Activated CD4-positive, alpha-beta T cell treated with anti-CD3 and anti-CD28 coated beads for 36 hours (primary cell): Measurements from ENCODE around the gene IL6R. TPM values are rescaled to one million over a fixed set of nuclear protein-coding genes. Genes with fewer than 3 reads are reported as not detected.
"Not testable (repeated sequence)": the region's sequence is repeated elsewhere in the genome, so short reads cannot be mapped to it uniquely, and the experiment has no call there.

Source experiments
- ATAC-seq: fragments of 200-7000 bp; cut with Tn5 transposase; one replicate; pipeline ENCODE4 v1.10.0; 2021; ENCODE audit warnings: mild to moderate bottlenecking, moderate library complexity
- CTCF ChIA-PET: fragments of 350-600 bp; sonication (Branson Sonifier 250); formaldehyde crosslinking; loops from one replicate; lab custom pipeline; 2021; ENCODE audit warnings: antibody characterized with exemption; lab: Charles Lee
- POLR2A ChIA-PET: fragments of 350-600 bp; sonication (Branson Sonifier 250); formaldehyde crosslinking; loops from one replicate; lab custom pipeline; 2021; ENCODE audit warnings: antibody characterized with exemption, inconsistent platforms; lab: Charles Lee
- DNase-seq: peaks from one replicate; pipeline ENCODE4 v3.0.0-alpha.2; 2020
- H3K27ac Mint-ChIP-seq: one replicate; pipeline ENCODE4 v1.8.0; 2021; ENCODE audit warnings: mixed read lengths
- H3K27me3 Mint-ChIP-seq: one replicate; pipeline ENCODE4 v1.8.0; 2021; ENCODE audit warnings: mixed read lengths
- H3K36me3 Mint-ChIP-seq: one replicate; pipeline ENCODE4 v1.8.0; 2021; ENCODE audit warnings: low read depth, mixed read lengths
- H3K4me1 Mint-ChIP-seq: one replicate; pipeline ENCODE4 v1.8.0; 2021; ENCODE audit warnings: mixed read lengths
- H3K4me3 Mint-ChIP-seq: one replicate; pipeline ENCODE4 v1.8.0; 2021; ENCODE audit warnings: mild to moderate bottlenecking, moderate library complexity, mixed read lengths
- H3K9me3 Mint-ChIP-seq: one replicate; pipeline ENCODE4 v1.8.0; 2021; ENCODE audit warnings: low read depth, mixed read lengths
- intact Hi-C, 2 experiments: fragments of 100-400 bp; cut with DNase I in 1 of 2; cut with micrococcal nuclease in 1 of 2; formaldehyde crosslinking; loops; one replicate each; pipeline versions ENCODE4 v1.14.2 to v1.15.1; 2022 to 2024; cut with DNase I, micrococcal nuclease
- total RNA-seq, 2 experiments: library from RNA; stranded (reverse); gene quantifications; one replicate each; pipeline ENCODE4 v1.2.3, GENCODE V29; 2021

Gene IL6R
- total RNA-seq: 10 to 100 TPM; 13.1 to 14.0 TPM

DNA sequence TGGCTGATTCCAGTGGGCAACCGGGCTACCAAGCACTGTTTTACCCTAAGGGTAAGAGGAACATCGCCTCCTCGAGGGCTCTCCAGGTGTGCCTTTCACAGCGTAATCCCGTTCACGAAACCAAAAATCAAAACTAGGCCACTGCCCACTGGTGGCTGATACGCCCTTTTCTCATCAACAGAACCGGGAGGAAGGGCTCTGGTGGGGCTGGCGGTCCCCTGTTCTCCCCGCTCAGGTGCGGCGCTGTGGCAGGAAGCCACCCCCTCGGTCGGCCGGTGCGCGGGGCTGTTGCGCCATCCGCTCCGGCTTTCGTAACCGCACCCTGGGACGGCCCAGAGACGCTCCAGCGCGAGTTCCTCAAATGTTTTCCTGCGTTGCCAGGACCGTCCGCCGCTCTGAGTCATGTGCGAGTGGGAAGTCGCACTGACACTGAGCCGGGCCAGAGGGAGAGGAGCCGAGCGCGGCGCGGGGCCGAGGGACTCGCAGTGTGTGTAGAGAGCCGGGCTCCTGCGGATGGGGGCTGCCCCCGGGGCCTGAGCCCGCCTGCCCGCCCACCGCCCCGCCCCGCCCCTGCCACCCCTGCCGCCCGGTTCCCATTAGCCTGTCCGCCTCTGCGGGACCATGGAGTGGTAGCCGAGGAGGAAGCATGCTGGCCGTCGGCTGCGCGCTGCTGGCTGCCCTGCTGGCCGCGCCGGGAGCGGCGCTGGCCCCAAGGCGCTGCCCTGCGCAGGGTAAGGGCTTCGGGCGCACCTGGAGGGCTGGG, at the start of gene IL6R:
Gene IL6R (plus strand): TSS at position 360 of the 763 bp plus-strand sequence. CDS start 287 bp downstream, at position 647.
- Mint-ChIP-seq H3K9me3 (no peaks in the 10 kb centered on the region), H3K27me3 (no peaks in the 10 kb centered on the region), H3K36me3 (no peaks in the 10 kb centered on the region), H3K27ac (peak within 1 kb of the TSS; percentile 95), H3K4me1 (peaks cover 78% of the 10 kb centered on the region), H3K4me3 (peak within 1 kb of the TSS; percentile 83)
- ChIA-PET CTCF (interaction anchor here (0.5 to 3.6 kb wide), 11 partner anchors 14 to 725 kb away, joined by 3 to 20 read pairs (median 4); no protein-coding TSS in a partner anchor), POLR2A (interaction anchor here (0.8 kb wide), 1 partner anchor 15 kb away, joined by 3 read pairs; no protein-coding TSS in a partner anchor)
- DNase-seq (peak; percentile 85), ATAC-seq (peak; percentile 35)
- intact Hi-C loops: loop anchor here (1.0 to 5.0 kb wide), 4 partner anchors 19 to 202 kb away; partner anchors contain the start of gene ADAR (in 1 of the 2)

DNA sequence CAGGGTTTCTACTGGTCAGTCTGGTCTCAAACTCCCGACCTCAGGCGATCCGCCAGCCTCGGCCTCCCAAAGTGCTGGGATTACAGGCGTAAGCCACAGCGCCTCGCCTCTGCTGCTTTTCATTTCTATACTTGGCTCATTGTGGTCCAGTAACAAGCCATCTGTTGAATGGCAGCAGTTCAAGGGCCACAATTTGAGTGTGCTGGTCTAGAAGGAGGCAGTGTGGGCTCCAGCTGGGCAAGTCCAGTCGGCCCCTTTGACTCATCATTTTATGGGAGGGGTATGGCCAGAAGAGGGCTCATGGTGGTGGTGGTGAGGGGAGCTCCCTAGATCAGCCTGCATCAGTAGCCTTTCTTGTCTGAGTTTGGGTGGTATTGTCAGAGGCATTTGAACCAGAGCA, 46.6 kb upstream of the IL6R start:
- no peaks in the 10 kb centered on the region for H3K36me3 Mint-ChIP-seq
- H3K27me3 Mint-ChIP-seq: no peaks in the 10 kb centered on the region
- H3K9me3 Mint-ChIP-seq: no peaks in the 10 kb centered on the region
- no peak for DNase-seq
- peaks cover 14% of the 10 kb centered on the region for H3K4me1 Mint-ChIP-seq
- H3K27ac Mint-ChIP-seq: no peak overlapping the region
- CTCF ChIA-PET: no interaction called here
- ATAC-seq: no peak
- intact Hi-C loops: loop anchor here (10.0 kb wide), 1 partner anchor 186 kb away; no protein-coding TSS in a partner anchor
- no peak overlapping the region for H3K4me3 Mint-ChIP-seq
- POLR2A ChIA-PET: no interaction called here

- H3K4me3 Mint-ChIP-seq: no peak overlapping the region
- H3K27me3 Mint-ChIP-seq: no peaks in the 10 kb centered on the region
- H3K9me3 Mint-ChIP-seq: no peaks in the 10 kb centered on the region
- intact Hi-C loops: no loop called here
- H3K4me1 Mint-ChIP-seq: peaks cover 2% of the 10 kb centered on the region
- no peaks in the 10 kb centered on the region for H3K36me3 Mint-ChIP-seq
- ChIA-PET CTCF (no interaction called here), POLR2A (no interaction called here)
- DNase-seq (no peak), ATAC-seq (no peak)
- H3K27ac Mint-ChIP-seq: no peak overlapping the region
Measured at GRCh38 chr1:154360288-154360687, 44.9 kb upstream of the IL6R start.

- H3K27ac Mint-ChIP-seq, intact Hi-C loops, H3K4me3 Mint-ChIP-seq, ATAC-seq, DNase-seq, H3K4me1 Mint-ChIP-seq, H3K27me3 Mint-ChIP-seq, H3K36me3 Mint-ChIP-seq, H3K9me3 Mint-ChIP-seq: not testable (repeated sequence)
- CTCF ChIA-PET: interaction anchor here (0.6 to 1.0 kb wide), 3 partner anchors 8 to 195 kb away, joined by 3 to 4 read pairs (median 4); no protein-coding TSS in a partner anchor
- POLR2A ChIA-PET: interaction anchor here (1.4 kb wide), 1 partner anchor 9 kb away, joined by 3 read pairs; no protein-coding TSS in a partner anchor
Measured at GRCh38 chr1:154360881-154361280, 44.3 kb upstream of the IL6R start.

- Mint-ChIP-seq H3K27me3 (no peaks in the 10 kb centered on the region), H3K27ac (no peak overlapping the region), H3K4me3 (no peak overlapping the region), H3K4me1 (peaks cover 5% of the 10 kb centered on the region), H3K36me3 (no peaks in the 10 kb centered on the region), H3K9me3 (no peaks in the 10 kb centered on the region)
- DNase-seq (no peak), ATAC-seq (no peak)
- ChIA-PET POLR2A (interaction anchor here (1.4 kb wide), 1 partner anchor 9 kb away, joined by 3 read pairs; no protein-coding TSS in a partner anchor), CTCF (interaction anchor here (0.6 to 1.1 kb wide), 4 partner anchors 8 to 196 kb away, joined by 3 to 4 read pairs (median 4); no protein-coding TSS in a partner anchor)
- intact Hi-C loops: no loop called here
Measured at GRCh38 chr1:154361357-154361756, 43.8 kb upstream of the IL6R start.

GRCh38 chr1:154371436-154371835, 33.7 kb upstream of the IL6R start:
- POLR2A ChIA-PET: no interaction called here
- Mint-ChIP-seq H3K4me1 (peaks cover 11% of the 10 kb centered on the region), H3K4me3 (no peak overlapping the region), H3K9me3 (no peaks in the 10 kb centered on the region), H3K27me3 (no peaks in the 10 kb centered on the region), H3K36me3 (no peaks in the 10 kb centered on the region), H3K27ac (no peak overlapping the region)
- CTCF ChIA-PET: interaction anchor here (0.8 to 1.0 kb wide), 3 partner anchors 18 to 45 kb away, joined by 3 to 4 read pairs (median 3); no protein-coding TSS in a partner anchor
- ATAC-seq: no peak
- intact Hi-C loops: no loop called here
- no peak for DNase-seq

DNA sequence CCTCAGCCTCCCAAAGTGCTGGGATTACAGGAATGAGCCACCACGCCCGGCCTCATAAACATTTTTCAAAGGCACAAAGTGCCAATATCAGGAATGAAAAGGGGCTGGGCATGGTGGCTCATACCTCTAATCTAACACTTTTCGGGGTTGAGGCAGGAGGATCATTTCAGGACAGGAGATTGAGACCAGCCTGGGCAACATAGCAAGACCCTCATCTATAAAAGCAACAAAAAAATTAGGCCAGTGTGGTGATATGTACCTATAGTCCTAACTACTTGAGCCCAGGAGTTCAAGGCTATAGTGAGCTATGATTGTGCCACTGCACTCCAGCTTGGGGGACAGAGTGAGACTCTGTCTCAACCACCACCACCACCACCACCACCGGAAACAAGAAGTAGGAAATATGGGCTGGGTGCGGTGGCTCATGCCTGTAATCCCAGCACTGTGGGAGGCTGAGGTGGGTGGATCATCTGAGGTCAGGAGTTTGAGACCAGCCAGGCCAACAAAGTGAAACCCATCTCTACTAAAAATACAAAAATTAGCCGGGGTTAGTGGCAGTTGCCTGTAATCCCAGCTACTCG, 31.3 kb upstream of the IL6R start:
- ATAC-seq (peak; percentile 58), DNase-seq (peak; percentile 53)
- CTCF ChIA-PET: interaction anchor here (0.6 to 1.1 kb wide), 3 partner anchors 26 to 71 kb away, joined by 3 to 4 read pairs (median 3); no protein-coding TSS in a partner anchor
- H3K36me3 Mint-ChIP-seq, H3K4me3 Mint-ChIP-seq, H3K9me3 Mint-ChIP-seq, intact Hi-C loops, H3K27ac Mint-ChIP-seq, H3K27me3 Mint-ChIP-seq: not testable (repeated sequence)
- peaks cover 11% of the 10 kb centered on the region for H3K4me1 Mint-ChIP-seq
- POLR2A ChIA-PET: interaction anchor here (0.6 kb wide), 1 partner anchor 34 kb away, joined by 4 read pairs; no protein-coding TSS in a partner anchor

DNA sequence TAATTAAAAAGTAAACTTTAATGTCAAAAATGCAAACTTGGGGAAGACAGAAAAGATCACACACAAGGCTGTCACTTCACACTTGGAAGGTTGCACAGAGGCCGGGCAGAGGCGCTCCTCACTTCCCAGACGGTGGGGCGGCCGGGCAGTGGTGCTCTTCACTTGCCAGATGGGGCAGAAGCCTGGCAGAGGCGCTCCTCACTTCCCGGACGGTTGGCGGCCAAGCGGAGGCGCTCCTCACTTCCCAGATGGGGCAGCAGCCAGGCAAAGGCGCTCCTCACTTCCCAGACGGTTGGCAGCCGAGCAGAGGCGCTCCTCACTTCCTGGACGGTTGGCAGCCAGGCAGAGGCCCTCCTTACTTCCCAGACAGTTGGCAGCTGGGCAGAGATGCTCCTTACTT, 25.8 kb upstream of the IL6R start:
- Mint-ChIP-seq H3K27me3 (no peaks in the 10 kb centered on the region), H3K4me1 (peaks cover 6% of the 10 kb centered on the region), H3K27ac (no peak overlapping the region), H3K36me3 (no peaks in the 10 kb centered on the region), H3K9me3 (no peaks in the 10 kb centered on the region), H3K4me3 (no peak overlapping the region)
- no peak for ATAC-seq
- ChIA-PET POLR2A (no interaction called here), CTCF (no interaction called here)
- intact Hi-C loops: no loop called here
- no peak for DNase-seq

DNA sequence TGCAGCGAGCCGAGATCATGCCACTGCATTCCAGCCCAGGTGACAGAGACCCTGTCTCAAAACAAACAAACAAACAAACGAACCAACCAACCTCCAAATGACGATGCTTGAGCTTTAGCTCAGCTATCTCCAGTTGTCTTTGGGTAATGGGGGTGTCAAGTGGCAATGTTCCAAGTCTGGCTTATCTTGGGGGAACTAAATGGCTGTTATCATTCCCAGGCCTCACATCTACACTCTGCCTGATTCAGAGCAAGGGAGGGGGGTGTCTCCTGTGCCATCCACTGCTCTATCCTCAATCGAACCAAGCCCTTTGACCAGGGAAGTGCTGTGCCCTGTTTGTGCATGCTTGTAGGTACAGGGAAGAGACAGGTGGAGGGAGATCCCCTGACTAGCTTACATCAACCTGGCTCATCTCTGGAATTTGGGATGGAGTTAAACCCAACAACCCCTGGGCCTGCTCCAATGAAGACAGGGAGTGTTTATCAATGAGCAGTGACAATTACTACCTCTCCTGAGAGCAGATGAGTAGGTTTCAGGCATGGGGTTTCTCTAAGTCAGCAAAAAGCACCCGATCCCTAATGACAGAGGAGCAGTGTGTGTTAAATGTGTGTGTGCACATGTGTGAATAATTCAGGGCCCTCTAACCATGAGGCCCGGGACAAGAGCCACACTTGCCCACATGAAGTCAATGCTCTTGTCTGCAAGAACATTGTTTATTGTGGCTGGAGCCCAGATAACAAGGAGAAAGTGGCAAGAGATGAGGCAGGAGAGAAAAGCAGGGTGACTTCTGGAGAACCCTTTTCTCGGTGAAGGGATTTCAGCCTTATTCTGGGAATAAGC, 20.3 kb upstream of the IL6R start:
- Mint-ChIP-seq H3K9me3 (no peaks in the 10 kb centered on the region), H3K27me3 (no peaks in the 10 kb centered on the region), H3K4me1 (peaks cover 31% of the 10 kb centered on the region), H3K4me3 (no peak overlapping the region), H3K27ac (peak overlapping the region; percentile 95), H3K36me3 (no peaks in the 10 kb centered on the region)
- intact Hi-C loops: no loop called here
- ATAC-seq (no peak), DNase-seq (no peak)
- POLR2A ChIA-PET: interaction anchor here (1.3 kb wide), 1 partner anchor 19 kb away, joined by 4 read pairs; no protein-coding TSS in a partner anchor
- CTCF ChIA-PET: interaction anchor here (0.5 to 2.9 kb wide), 6 partner anchors 32 to 281 kb away, joined by 3 to 15 read pairs (median 3); partner anchors contain the start of gene ATP8B2

DNA sequence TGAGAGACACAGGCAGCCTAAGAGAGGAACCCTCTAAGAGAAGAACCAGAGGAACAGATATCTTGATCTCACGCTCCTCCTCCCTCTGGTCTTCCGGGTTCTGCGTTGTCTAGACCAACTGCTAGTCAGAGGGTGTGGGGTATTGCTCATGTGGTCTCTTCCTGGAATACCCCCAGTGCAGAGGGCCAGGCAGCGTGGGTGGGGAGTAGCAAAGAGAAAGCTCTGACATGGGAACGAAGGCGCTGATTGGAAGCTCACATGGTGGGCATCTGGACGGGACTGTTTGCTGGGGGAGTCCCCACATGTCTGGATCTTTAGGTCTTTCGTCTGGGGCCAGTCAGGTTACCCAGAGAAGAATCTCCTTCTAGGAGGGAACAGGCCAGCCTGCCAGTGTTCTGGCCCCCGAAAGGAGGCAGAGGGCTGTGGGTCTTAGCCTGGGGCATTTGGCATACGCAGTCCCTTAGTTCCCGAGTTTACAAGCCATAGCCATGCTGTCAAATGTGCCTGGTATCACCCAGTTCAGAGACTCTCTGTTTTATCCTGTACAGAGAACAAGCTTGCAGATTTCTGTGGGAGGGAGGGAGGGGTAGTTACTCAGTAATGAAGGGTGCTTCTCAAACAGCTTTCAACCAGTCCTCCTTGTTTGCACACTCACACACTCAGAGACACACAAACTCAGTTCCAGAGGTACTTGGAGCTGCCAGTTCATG, 18.3 kb upstream of the IL6R start:
- peak overlapping the region; percentile 55 for H3K4me3 Mint-ChIP-seq
- peak overlapping the region; percentile 95 for H3K27ac Mint-ChIP-seq
- POLR2A ChIA-PET: interaction anchor here (0.6 to 1.3 kb wide), 6 partner anchors 11 to 209 kb away, joined by 3 to 6 read pairs (median 3); no protein-coding TSS in a partner anchor
- no peaks in the 10 kb centered on the region for H3K36me3 Mint-ChIP-seq
- ATAC-seq: peak; percentile 93
- peak; percentile 87 for DNase-seq
- no peaks in the 10 kb centered on the region for H3K27me3 Mint-ChIP-seq
- peaks cover 31% of the 10 kb centered on the region for H3K4me1 Mint-ChIP-seq
- intact Hi-C loops: loop anchor here in 1 of 2 experiments (1.0 kb wide), 1 partner anchor 19 kb away; the partner anchor contains the start of gene IL6R
- CTCF ChIA-PET: interaction anchor here (0.7 to 2.9 kb wide), 7 partner anchors 17 to 203 kb away, joined by 3 to 15 read pairs (median 3); no protein-coding TSS in a partner anchor
- H3K9me3 Mint-ChIP-seq: no peaks in the 10 kb centered on the region
